ENCODE data around the gene CACNA2D4.

Gene CACNA2D4

DNA sequence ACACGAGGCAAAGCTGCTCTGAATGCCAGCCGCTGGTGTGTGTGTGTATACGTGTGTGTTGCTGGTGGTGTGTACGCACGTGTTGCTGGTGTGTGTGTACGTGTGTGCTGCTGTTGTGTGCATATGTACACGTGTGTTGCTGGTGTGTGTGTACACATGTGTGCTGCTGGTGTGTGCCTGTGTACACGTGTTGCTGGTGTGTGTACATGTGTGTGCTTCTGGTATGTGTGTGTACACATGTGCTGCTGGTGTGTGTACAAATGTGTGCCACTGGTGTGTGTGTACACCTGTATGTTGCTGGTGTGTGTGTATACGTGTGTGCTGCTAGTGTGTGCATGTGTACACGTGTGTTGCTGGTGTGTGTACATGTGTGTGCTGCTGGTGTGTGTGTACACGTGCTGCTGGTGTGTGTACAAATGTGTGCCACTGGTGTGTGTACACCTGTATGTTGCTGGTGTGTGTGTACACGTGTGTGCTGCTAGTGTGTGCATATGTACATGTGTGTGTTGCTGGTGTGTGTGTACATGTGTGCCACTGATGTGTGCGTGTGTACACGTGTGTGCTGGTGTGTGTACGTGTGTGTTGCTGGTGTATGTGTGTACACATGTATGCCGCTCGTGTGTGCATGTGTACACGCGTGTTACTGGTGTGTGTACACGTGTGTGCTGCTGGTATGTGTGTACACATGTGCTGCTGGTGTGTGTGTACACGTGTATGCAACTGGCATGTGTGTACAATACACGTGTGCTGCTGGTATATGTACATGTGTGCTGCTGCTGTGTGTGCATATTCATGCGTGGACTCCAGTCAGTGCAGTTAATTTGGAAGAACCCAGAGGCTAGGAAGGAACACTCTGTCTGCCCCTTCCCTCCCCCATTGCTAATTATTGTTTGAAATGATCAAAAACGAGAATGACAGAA lies 47.2 kb downstream of the CACNA2D4 start:
- no peak for DNase-seq (ENCODE audit: low spot score)

DNA sequence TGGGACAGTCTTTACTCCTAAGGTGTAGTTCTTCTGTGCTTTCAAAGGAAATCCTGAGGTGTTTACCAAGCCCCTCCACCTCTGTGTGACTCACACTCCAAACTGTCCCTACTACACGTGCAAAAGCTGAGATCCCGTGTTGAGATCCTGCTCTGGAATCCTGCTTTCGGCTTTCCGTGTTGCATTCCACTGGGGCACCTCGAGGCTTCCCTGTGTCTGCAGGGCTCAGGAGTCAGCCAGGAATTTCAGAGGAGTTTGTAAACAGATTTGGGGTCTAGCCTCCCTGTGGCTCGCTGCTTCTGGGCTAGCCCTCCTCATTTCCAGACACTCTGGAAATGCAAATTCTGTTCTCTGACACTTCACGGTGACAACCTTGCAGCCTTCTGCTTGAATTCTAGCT lies 48.4 kb downstream of the CACNA2D4 start:
- DNase-seq (ENCODE audit: low spot score) = no peak

DNA sequence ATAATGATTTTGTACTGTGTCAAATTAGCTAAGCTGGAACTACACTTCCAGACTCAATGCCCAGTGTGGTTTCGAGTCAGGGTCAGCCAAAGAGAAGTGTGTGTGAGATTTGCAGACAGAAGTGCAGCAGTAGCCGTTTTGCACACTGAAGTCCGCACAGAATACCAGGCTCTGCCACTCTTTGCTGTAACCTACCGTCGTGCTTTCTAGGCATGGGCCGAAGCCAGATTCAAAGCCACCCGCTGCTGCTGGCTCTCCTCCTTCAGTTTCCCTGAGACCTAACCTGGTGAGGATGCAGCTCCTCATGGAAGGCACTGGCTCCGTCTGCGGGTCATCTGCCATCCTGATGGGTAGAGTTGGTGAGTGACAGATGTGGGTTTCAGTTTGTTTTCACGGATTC lies 49.3 kb downstream of the CACNA2D4 start:
- no peak for DNase-seq (ENCODE audit: low spot score)

- no peak for DNase-seq (ENCODE audit: low spot score)
Observed at GRCh38 chr12:1865284-1865866, 53.1 kb downstream of the CACNA2D4 start.

- DNase-seq (ENCODE audit: low spot score) = no peak
Observed at GRCh38 chr12:1864867-1865266, 53.6 kb downstream of the CACNA2D4 start.

DNA sequence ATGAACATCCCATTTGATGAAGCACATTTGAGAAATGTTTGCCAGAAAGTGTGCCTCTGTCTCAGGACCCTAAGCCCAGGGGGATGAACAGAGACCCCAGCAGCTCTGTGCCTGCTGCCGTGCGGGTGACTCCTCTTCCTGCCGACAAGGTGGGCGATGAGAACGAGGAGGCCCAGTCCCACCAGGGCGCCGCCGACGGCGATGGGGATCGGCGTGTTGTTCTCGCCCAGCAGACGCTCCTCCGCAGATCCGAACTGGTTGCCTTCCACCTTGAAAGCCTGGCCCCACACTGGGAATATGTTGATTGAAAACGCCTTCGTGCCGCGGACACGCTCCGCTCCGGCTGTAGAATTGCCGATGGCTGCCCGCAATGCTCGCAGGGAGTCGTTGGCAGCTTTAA lies 54.0 kb downstream of the CACNA2D4 start:
- DNase-seq (ENCODE audit: low spot score) = no peak

DNA sequence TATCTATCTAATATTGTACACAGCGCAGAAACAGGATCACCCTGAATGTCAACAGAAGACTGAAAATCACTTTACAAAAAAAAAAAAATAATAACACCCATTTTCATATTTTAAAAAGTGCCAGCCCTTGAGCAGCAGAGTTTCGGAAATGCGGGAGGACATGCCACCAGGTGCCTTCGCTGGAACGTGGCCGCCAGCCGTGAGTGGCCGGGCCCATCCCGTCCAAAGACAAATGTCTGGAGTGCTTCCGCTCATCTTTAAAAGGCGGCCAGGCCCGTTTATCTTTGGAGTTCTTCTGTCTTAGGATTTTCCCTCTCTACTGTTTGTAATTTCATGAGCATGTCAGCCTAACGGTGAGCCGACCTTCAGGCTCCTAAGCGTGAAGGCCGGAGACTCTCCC lies 54.6 kb downstream of the CACNA2D4 start:
- DNase-seq (ENCODE audit: low spot score) = no peak

GRCh38 chr12:1862973-1863372 lies 55.5 kb downstream of the CACNA2D4 start:
- DNase-seq (ENCODE audit: low spot score) = no peak

DNA sequence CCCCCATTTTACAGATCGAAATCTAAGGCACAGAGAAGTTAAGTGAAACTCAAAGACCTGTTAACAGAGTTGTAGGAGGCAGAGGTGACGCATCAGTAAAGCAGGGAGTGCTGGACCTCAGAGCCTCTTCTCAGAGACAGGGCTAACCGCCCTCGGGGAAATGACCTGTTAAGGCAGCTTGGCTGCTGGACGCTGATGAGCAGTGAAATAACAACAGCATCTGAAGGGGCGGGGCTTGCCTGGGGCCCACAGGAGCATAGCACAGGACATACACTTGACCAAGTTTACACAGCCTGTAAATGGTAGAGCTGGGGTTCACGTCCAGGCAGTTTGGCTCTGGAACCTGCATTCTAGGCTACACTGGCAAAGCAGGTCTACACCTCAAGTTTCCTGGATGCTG lies 58.8 kb downstream of the CACNA2D4 start:
- DNase-seq (ENCODE audit: low spot score) = no peak

- no peak for DNase-seq (ENCODE audit: low spot score)
Observed at GRCh38 chr12:1858456-1858855, 60.0 kb downstream of the CACNA2D4 start.

DNA sequence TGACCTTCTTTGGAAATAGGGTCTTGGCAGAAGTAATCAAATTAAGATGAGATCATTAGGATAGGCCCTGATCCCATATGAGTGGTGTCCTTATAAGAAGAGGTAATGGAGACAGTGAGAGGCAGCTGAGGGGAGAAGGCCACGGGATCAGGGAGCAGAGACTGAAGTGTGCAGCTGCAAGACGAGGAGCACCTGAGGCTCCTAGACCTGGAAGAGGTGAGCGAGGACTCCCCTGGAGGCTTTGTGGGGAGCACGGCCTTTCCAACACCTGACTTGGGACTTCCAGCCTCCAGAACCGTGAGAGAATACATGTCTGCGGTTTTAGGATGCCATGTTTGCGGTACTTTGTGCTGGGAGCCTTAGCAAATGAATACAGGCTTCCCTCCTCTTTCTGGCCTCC lies 60.6 kb downstream of the CACNA2D4 start:
- no peak for DNase-seq (ENCODE audit: low spot score)

DNA sequence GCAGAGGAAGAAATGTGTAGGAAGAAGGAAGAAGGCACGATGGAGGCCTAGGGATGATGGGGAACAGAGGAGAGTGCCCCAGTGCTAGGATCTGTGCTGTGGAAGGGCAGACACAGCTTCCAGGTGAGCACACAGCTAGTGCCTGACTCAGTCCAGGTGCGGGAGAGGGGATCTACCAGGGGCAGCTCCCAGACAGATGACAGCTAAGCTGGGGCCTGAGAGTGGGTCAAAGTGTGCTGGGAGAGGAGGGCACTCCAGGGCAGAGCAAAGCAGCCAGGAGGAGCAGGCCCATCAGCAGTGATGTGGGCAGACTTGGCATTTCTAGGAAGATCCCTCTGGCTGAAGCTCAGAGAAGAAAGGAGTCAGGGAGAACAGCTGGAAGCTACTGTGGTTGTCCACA lies 61.4 kb downstream of the CACNA2D4 start:
- no peak for DNase-seq (ENCODE audit: low spot score)

- DNase-seq (ENCODE audit: low spot score) = no peak
Observed at GRCh38 chr12:1855241-1855640, 63.2 kb downstream of the CACNA2D4 start.

DNA sequence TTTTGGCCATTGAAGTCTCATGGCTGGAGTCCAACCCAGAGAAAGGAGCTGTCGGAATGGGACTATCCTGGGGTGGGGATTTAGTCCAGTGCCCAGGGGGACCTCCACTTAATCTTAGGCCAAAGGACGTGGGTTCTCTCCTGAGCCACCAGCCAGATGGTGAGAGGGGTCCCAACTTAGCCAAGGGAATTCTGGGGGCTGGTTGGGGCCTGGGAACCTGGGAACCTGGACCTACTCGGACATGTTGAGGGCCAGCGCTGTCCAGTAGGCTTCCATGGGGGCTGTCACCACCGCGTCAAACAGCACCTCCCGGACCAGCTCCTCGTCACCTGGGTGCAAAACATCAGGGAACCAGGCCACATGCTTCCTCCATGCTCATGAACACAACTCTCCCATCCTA lies 64.7 kb downstream of the CACNA2D4 start:
- no peak for DNase-seq (ENCODE audit: low spot score)

DNA sequence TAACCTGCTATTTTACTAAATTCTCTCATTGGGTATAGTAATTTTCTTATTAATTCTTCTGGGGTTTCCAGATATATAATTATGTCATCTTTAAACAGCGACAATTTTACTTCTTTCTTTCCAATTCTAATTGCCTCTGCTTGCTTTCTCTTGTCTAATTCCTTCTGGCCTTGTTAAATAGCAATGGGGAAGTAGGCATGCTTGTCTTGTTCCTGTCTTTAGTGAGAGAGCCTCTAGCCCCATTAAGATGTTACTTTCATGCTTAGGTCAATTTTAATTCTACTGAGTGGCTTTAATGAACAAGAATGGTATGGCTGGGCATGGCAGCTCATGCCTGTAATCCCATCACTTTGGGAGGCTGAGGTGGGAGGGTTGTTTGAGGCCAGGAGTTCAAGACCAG lies 66.4 kb downstream of the CACNA2D4 start:
- no peak for DNase-seq (ENCODE audit: low spot score)

- no peak for DNase-seq (ENCODE audit: low spot score)
Observed at GRCh38 chr12:1851151-1851701, 67.2 kb downstream of the CACNA2D4 start.

DNA sequence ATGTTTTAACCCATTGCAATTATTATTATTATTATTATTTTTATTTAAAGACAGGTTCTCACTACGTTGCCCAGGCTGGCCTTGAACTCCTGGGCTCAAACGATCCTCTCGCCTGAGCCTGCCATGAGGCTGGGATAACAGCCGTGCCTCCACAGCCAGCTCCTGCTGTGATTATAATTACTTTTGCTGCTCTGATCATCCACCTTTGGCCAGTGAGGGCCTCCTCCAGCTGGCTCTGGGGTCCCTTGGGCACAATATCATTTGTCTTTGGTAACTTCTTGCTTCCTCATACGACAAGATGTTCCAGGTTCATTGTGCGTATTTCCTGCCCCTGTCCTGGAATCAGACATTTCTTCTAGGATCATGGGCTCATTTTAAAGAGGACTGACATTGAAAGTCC lies 69.7 kb downstream of the CACNA2D4 start:
- no peak for DNase-seq (ENCODE audit: low spot score)

GRCh38 chr12:1848146-1848545 lies 70.3 kb downstream of the CACNA2D4 start:
- DNase-seq (ENCODE audit: low spot score) = no peak

- no peak for DNase-seq (ENCODE audit: low spot score)
Observed at GRCh38 chr12:1847411-1847810, 71.0 kb downstream of the CACNA2D4 start.

GRCh38 chr12:1846421-1847405 lies 71.7 kb downstream of the CACNA2D4 start:
- DNase-seq (ENCODE audit: low spot score) = no peak

DNA sequence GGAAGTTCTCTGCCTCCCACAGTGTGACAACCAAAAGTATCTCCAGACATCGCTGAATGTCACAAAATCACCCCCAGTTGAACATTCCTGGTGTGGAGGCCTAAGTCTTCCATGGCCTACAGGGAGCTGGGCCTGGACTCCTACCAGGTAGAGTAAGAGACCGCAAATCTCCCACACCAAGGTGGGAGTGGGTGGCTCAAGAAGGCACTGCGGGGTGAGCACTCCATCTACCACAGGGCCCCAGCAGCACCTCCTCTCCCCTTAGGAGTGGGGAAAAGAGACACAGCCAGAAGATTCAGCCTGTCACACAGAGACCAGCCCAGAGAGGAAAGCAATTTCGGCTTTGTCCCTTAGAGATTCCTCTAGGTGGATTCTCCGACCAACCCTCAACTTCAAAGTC lies 72.6 kb downstream of the CACNA2D4 start:
- no peak for DNase-seq (ENCODE audit: low spot score)

DNA sequence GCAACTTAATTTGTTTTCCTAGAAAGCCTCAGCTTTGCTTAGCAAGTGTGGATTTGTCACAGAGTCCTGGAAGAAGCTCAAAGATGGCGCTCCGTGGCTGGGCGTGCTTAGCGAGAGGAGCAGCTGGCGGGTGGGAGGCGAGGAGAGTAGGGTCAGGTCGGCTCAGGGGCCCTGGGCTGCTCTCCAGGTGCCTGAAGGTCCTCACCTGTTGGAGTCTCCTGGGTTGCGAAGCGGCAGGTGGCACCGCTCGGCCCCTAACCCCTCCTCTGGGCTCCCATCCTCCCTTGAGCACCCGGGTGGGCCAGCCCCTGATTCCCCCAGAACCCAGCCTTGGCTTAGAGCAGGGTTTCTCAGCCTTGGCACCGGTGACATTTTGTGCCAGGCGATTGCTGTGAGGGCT lies 73.0 kb downstream of the CACNA2D4 start:
- DNase-seq (ENCODE audit: low spot score) = no peak

All from pons (tissue), 1 donor.